T-helper 2 cell treated with Interferon-gamma antibody and Interleukin-4, amounts not matched to agents 100 ng/mL and 5 ng/mL, for 36 hours (primary cell): ENCODE measurements around the gene SPDEF. TPM values are rescaled to one million over a fixed set of nuclear protein-coding genes. Genes with fewer than 3 reads are reported as not detected.

ENCODE experiments used
- intact Hi-C: fragments of 100-400 bp; cut with micrococcal nuclease; formaldehyde crosslinking; loops from one replicate; pipeline ENCODE4 v1.15.1; 2023
- total RNA-seq: library from RNA; stranded (reverse); gene quantifications from 2 replicates; pipeline ENCODE4 v1.2.3, GENCODE V29; 2022

The SPDEF gene
- total RNA-seq, 1 donor from 2014 or later: not detected

GRCh38 chr6:34516391-34517324 is 39.5 kb downstream of the SPDEF start:
- intact Hi-C loops: no loop called here

DNA sequence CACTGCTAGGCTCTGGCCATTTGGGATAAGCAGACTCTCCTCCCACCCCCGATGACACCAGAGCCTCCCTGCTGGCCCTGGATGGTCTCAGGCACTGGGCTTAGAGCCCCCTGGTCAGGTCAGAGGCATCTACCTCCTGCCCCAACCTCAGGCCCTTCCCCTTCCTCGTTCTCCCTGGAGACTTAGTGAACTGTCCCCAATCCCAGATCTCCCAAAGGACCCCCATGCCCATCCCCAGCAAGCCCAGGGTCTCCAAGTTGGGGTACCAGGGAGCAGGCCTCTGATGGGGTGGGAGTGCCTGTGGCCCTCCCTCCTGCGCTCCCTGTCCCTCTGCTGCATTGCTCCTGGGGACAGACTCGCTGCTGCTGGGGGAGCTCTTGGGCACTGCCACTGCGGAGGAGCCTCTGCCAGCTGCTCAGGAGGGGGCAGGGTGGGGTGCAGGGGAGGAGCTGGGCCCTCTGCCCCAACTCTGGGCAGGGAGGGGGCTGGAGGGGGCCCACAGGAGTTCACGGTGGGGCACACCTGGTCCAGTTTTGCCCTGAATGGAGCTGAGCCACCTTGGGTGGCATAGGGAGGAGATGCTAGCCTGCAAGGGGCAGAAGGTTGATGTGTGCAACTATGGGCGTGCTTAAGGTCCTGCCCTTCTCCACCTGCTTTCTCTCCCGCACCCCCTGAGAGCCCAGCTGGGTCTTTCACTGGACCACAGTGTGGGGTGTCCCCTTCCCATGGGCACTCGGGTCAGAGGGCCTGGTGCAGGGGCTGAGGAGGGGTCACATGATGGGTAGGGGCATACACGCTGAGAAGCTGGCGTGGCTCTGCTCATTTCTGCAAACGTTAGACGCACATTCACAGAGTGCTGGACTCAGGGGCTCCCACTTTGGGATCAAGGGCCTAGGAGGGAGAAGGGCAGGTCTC is 40.4 kb downstream of the SPDEF start:
- intact Hi-C loops: no loop called here

GRCh38 chr6:34514593-34515472 is 41.3 kb downstream of the SPDEF start:
- intact Hi-C loops: no loop called here

- intact Hi-C loops: no loop called here
Measured at GRCh38 chr6:34514112-34514511, 42.0 kb downstream of the SPDEF start.

- intact Hi-C loops: no loop called here
Measured at GRCh38 chr6:34513646-34514045, 42.5 kb downstream of the SPDEF start.

GRCh38 chr6:34512738-34513115 is 43.4 kb downstream of the SPDEF start:
- intact Hi-C loops: no loop called here

GRCh38 chr6:34511915-34512737 is 44.0 kb downstream of the SPDEF start:
- intact Hi-C loops: no loop called here

DNA sequence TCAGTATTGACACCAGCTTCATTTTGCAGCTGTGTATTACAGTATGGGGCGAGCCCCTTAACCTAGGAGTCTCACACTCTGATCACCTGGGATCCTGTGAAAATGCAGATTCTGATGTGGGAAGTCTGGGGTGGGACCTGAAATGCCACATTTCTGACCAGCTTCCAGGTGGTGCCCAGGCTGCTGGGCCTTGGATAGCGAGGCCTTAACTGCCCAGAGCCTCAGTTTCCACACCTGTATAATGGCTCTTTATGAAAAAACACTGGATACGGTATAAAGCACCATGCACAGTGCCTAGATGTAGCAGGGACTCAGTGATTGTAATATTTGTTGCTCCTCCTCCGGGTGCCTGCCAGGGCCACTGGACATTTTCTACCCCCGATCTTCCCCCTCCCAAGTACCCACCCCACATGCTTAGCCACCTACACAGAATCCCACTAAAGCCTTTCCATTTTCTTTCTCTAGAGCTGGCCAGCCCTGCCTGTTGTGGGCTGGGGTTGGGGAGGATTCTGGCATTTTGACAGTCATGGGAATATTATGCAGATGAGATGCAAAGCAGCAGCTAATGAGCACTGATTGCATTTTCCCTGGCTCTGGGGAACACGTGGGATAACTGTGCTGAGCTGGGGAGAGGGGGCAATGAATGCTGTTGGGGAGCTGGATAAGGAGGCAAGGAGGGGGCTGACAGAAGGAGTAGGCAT is 44.8 kb downstream of the SPDEF start:
- intact Hi-C loops: no loop called here

DNA sequence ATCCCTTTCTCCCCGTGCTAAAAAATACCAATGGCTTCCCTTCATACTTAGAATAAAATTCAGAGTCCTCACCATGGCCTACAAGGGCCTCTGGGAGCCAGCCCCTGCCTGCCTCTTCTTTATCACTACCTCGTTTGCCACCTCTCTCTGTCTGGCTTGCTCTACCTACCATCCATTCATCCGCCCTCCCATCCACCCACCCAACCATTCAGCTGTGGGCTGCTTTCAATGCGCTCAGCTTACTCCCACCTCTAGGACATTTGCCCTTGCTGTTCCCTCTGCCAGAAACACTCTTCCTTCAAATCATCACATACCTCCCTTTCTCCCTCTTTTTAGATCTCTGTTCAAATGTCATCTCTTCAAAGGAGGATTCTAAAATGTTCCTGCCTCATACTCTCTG is 45.8 kb downstream of the SPDEF start:
- intact Hi-C loops: no loop called here

GRCh38 chr6:34509782-34510181 is 46.3 kb downstream of the SPDEF start:
- intact Hi-C loops: no loop called here

GRCh38 chr6:34508425-34508824 is 47.7 kb downstream of the SPDEF start:
- intact Hi-C loops: no loop called here

- intact Hi-C loops: no loop called here
Measured at GRCh38 chr6:34506718-34507117, 49.4 kb downstream of the SPDEF start.

DNA sequence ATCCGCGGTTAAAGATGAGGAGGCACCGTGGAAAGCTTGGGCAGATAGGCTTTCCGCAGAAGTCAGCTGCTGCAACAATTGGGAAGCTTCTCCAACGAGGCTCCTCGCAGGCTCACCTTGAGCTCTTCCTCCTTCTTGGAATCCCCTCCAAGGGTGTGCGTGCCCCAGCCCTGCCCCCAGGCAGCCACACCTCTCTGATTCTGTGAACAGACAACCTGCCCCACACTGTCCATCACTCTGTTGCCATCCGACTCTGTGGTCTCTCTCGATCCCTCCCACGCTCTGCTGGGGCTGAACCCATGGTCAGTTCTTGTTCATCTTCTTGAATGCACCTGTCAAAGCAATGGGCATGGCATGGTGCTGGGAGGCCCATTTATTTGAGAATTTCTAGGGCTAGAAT is 58.7 kb downstream of the SPDEF start:
- intact Hi-C loops: no loop called here

DNA sequence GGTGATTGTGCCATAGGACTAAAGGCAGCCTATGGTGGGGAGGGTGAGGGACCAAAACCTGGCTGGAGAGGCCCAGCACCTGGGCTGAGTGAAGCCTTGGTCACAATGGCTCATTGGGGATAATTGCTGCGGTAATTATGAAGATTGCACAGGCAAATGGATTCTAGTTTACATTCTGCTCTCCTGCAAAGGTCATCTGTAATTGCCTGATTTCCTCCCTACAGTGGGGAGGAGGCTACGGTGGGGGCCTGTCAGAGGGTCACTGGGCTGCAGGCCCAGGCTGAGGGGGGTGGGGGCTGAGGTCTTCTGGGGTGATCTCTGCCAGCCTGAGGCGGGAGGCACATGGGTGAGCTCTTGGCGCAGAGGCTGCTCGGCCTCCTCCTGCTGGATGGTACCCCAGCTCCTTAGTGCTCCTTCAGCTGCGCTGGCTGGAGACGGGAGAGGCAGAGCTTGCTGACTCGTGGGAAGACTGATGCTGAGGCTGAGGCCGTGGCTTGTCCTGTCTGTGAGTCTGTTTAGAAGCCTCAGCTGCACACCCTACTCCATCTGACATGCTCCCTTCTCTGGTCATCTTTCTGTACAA is 59.9 kb downstream of the SPDEF start:
- intact Hi-C loops: no loop called here

DNA sequence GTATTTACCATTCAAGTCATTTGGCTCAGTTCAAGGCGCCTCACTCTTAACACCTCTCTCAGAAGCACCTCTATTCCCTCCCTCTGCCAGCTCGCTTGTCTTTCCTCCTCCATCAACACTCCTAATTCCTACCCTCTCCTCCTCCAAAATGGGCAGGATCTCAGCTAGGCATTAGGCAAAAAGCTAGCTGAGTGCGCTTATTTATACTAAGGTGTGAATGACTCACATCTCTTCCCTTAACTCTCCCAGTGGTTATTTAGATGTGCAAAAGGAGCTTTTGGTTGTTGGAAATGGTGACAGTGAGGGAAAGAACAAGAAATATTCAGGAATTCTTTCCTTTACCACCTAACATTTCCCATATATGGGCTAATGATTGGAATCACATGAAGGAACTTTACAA is 61.2 kb downstream of the SPDEF start:
- intact Hi-C loops: no loop called here

- intact Hi-C loops: no loop called here
Measured at GRCh38 chr6:34493344-34493743, 62.8 kb downstream of the SPDEF start.

DNA sequence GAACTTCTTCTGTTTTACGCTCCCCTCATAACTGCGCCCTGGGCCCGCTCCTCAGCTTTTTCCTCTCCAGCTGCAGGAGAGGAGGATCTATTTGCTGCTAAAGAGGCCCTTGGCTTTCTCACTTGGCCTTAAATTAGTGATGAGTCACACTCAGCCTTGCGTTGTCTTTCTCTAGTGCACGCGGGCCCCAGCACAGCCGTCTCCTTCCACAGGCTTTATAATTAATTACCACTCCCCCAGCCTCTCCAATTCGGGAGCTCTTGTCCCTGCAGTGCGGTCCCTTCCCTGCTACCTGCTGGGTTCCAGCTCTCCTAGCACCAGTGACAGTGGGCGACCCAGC is 65.1 kb downstream of the SPDEF start:
- intact Hi-C loops: no loop called here

- intact Hi-C loops: no loop called here
Measured at GRCh38 chr6:34490390-34491090, 65.6 kb downstream of the SPDEF start.
